Astrocyte (in vitro differentiated cells and primary cell): ENCODE data around the gene PDE3B. TPM values are rescaled to one million over a fixed set of nuclear protein-coding genes. Genes with fewer than 3 reads are reported as not detected.
"Not testable (repeated sequence)": the region's sequence is repeated elsewhere in the genome, so short reads cannot be mapped to it uniquely, and the experiment has no call there.

Source experiments
- DNase-seq: peaks from one replicate; pipeline ENCODE4 v3.0.0-alpha.2; 2010; ENCODE audit warnings: low read depth
- FAIRE-seq: peaks from 2 replicates; lab custom pipeline; 2011; peaks lifted over from hg19 to GRCh38; lab: Jason Lieb, UNC
- H2AFZ ChIP-seq: 2 replicates; pipeline ENCODE4 v1.6.0; 2012; ENCODE audit warnings: low read depth, low read length, inconsistent platforms
- H3K27ac ChIP-seq: 2 replicates; pipeline ENCODE4 v1.5.1; 2011; ENCODE audit warnings: low read depth, low read length, inconsistent platforms
- H3K27me3 ChIP-seq: 2 replicates; pipeline ENCODE4 v1.6.0; 2011; ENCODE audit warnings: low read length, inconsistent platforms; ENCODE audit not compliant: insufficient read depth
- H3K36me3 ChIP-seq: 2 replicates; pipeline ENCODE4 v1.5.1; 2011; ENCODE audit warnings: low read length, inconsistent platforms; ENCODE audit not compliant: insufficient read depth
- H3K4me1 ChIP-seq: 2 replicates; pipeline ENCODE4 v1.5.1; 2011; ENCODE audit warnings: low read length, inconsistent platforms; ENCODE audit not compliant: insufficient read depth
- H3K4me2 ChIP-seq: 2 replicates; pipeline ENCODE4 v1.6.0; 2012; ENCODE audit warnings: low read length, inconsistent platforms
- H3K4me3 ChIP-seq: 2 replicates; pipeline ENCODE4 v1.5.1; 2011; ENCODE audit warnings: low read depth, mild to moderate bottlenecking, low read length, inconsistent platforms; ENCODE audit not compliant: insufficient read depth
- H3K79me2 ChIP-seq: 2 replicates; pipeline ENCODE4 v1.6.0; 2012; ENCODE audit warnings: mild to moderate bottlenecking, low read length, inconsistent platforms; ENCODE audit not compliant: insufficient read depth
- H3K9ac ChIP-seq: 2 replicates; pipeline ENCODE4 v1.6.0; 2012; ENCODE audit warnings: mild to moderate bottlenecking, low read length, inconsistent platforms
- H3K9me3 ChIP-seq: 2 replicates; pipeline ENCODE4 v1.5.1; 2012; ENCODE audit warnings: low read depth, mild to moderate bottlenecking, low read length, inconsistent platforms; ENCODE audit not compliant: insufficient read depth
- H4K20me1 ChIP-seq: 2 replicates; pipeline ENCODE4 v1.6.0; 2012; ENCODE audit warnings: low read length, inconsistent platforms; ENCODE audit not compliant: insufficient read depth
- H3K27ac Mint-ChIP-seq: one replicate; pipeline ENCODE4 v1.8.0; 2021; ENCODE audit warnings: mild to moderate bottlenecking, mixed read lengths; ENCODE audit not compliant: unreplicated experiment
- H3K27me3 Mint-ChIP-seq: one replicate; pipeline ENCODE4 v1.8.0; 2021; ENCODE audit warnings: low read depth, mixed read lengths; ENCODE audit not compliant: unreplicated experiment
- H3K36me3 Mint-ChIP-seq: one replicate; pipeline ENCODE4 v1.8.0; 2021; ENCODE audit warnings: low read depth, mixed read lengths; ENCODE audit not compliant: unreplicated experiment
- H3K4me1 Mint-ChIP-seq: one replicate; pipeline ENCODE4 v1.8.0; 2021; ENCODE audit warnings: low read depth, mixed read lengths; ENCODE audit not compliant: unreplicated experiment
- H3K4me3 Mint-ChIP-seq: one replicate; pipeline ENCODE4 v1.8.0; 2021; ENCODE audit warnings: mild to moderate bottlenecking, moderate library complexity, mixed read lengths; ENCODE audit not compliant: unreplicated experiment
- H3K9me3 Mint-ChIP-seq: one replicate; pipeline ENCODE4 v1.8.0; 2021; ENCODE audit warnings: mild to moderate bottlenecking, mixed read lengths; ENCODE audit not compliant: unreplicated experiment
- EZH2 ChIP-seq: IDR thresholded peaks from 2 replicates; pipeline ENCODE4 v1.6.1; 2012; ENCODE audit warnings: mild to moderate bottlenecking, low read length, inconsistent platforms; ENCODE audit not compliant: insufficient read depth
- total RNA-seq: library from RNA; stranded (reverse); gene quantifications from 2 replicates; pipeline ENCODE4 v1.2.1, GENCODE V29; 2021
- TF ChIP-seq, protein P1 (sequence below): IDR thresholded peaks from 2 replicates; pipeline ENCODE4 v1.5.1; 2011; ENCODE audit warnings: low read depth, mild to moderate bottlenecking, inconsistent platforms, low read length, moderate library complexity; ENCODE audit not compliant: insufficient read depth

Gene PDE3B
- total RNA-seq, 1 donor from 2014 or later: 2.9 TPM

GRCh38 chr11:14784230-14784629 lies 140.6 kb downstream of the PDE3B start:
- no peak overlapping the region for H2AFZ ChIP-seq
- DNase-seq: no peak
- no peaks in the 10 kb centered on the region for H3K9me3 ChIP-seq
- H3K4me2 ChIP-seq: no peak overlapping the region
- no peak overlapping the region for H3K4me3 Mint-ChIP-seq
- H3K9ac ChIP-seq: no peak overlapping the region
- TF ChIP-seq EZH2: no peak
- TF ChIP-seq, protein P1, sequence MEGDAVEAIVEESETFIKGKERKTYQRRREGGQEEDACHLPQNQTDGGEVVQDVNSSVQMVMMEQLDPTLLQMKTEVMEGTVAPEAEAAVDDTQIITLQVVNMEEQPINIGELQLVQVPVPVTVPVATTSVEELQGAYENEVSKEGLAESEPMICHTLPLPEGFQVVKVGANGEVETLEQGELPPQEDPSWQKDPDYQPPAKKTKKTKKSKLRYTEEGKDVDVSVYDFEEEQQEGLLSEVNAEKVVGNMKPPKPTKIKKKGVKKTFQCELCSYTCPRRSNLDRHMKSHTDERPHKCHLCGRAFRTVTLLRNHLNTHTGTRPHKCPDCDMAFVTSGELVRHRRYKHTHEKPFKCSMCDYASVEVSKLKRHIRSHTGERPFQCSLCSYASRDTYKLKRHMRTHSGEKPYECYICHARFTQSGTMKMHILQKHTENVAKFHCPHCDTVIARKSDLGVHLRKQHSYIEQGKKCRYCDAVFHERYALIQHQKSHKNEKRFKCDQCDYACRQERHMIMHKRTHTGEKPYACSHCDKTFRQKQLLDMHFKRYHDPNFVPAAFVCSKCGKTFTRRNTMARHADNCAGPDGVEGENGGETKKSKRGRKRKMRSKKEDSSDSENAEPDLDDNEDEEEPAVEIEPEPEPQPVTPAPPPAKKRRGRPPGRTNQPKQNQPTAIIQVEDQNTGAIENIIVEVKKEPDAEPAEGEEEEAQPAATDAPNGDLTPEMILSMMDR: no peak
- H4K20me1 ChIP-seq: no peaks in the 10 kb centered on the region
- H3K27me3 Mint-ChIP-seq: no peaks in the 10 kb centered on the region
- H3K4me1 Mint-ChIP-seq: no peaks in the 10 kb centered on the region
- H3K4me1 ChIP-seq: no peaks in the 10 kb centered on the region
- H3K27ac Mint-ChIP-seq: no peak overlapping the region
- H3K36me3 ChIP-seq: no peaks in the 10 kb centered on the region
- peaks cover 8% of the 10 kb centered on the region for H3K9me3 Mint-ChIP-seq
- no peak for FAIRE-seq
- H3K27me3 ChIP-seq: no peaks in the 10 kb centered on the region
- no peaks in the 10 kb centered on the region for H3K79me2 ChIP-seq
- H3K4me3 ChIP-seq: no peak overlapping the region
- H3K36me3 Mint-ChIP-seq: peaks cover 2% of the 10 kb centered on the region
- H3K27ac ChIP-seq: no peak overlapping the region

GRCh38 chr11:14789879-14790484 lies 146.4 kb downstream of the PDE3B start:
- FAIRE-seq (no peak), DNase-seq (no peak)
- Mint-ChIP-seq H3K36me3 (no peaks in the 10 kb centered on the region), H3K4me3 (no peak overlapping the region), H3K9me3 (no peaks in the 10 kb centered on the region), H3K4me1 (no peaks in the 10 kb centered on the region), H3K27ac (no peak overlapping the region), H3K27me3 (no peaks in the 10 kb centered on the region)
- TF ChIP-seq, protein P1: peak; percentile 39
- no peak for TF ChIP-seq EZH2
- no peak overlapping the region for H2AFZ ChIP-seq
- no peaks in the 10 kb centered on the region for H3K4me1 ChIP-seq
- H3K79me2 ChIP-seq: no peaks in the 10 kb centered on the region
- no peak overlapping the region for H3K9ac ChIP-seq
- H3K4me2 ChIP-seq: no peak overlapping the region
- H3K4me3 ChIP-seq: no peak overlapping the region
- H3K27me3 ChIP-seq: no peaks in the 10 kb centered on the region
- no peaks in the 10 kb centered on the region for H4K20me1 ChIP-seq
- no peaks in the 10 kb centered on the region for H3K9me3 ChIP-seq
- no peaks in the 10 kb centered on the region for H3K36me3 ChIP-seq
- no peak overlapping the region for H3K27ac ChIP-seq

DNA sequence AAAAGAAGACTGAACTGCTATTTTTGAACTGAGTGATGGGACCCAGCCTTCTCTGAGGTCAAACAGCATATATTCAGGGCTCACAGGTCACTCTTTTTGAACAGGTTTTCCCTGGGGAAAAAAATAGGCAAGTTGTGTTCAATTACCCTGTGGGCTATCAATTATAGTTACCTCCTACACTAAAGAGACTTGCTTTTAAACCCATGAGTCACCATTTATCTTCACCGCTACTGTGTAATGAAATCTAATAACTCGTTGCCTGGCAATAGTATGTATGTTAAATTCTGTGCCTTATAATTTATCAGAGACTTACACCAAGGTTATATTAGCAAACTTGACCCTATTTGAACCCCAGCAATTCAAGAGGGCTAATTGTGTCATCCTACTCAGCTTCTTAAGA lies 149.9 kb downstream of the PDE3B start:
- Histone ChIP-seq H3K4me3 (no peak overlapping the region), H3K36me3 (no peaks in the 10 kb centered on the region), H3K9me3 (no peaks in the 10 kb centered on the region), H4K20me1 (no peaks in the 10 kb centered on the region), H2AFZ (no peak overlapping the region), H3K9ac (no peak overlapping the region), H3K27ac (no peak overlapping the region), H3K4me1 (no peaks in the 10 kb centered on the region), H3K27me3 (no peaks in the 10 kb centered on the region), H3K79me2 (no peaks in the 10 kb centered on the region), H3K4me2 (no peak overlapping the region)
- H3K4me3 Mint-ChIP-seq: no peak overlapping the region
- TF ChIP-seq, protein P1: no peak
- no peak for TF ChIP-seq EZH2
- H3K36me3 Mint-ChIP-seq: no peaks in the 10 kb centered on the region
- H3K4me1 Mint-ChIP-seq: no peaks in the 10 kb centered on the region
- peak; percentile 10 for DNase-seq
- FAIRE-seq: no peak
- no peaks in the 10 kb centered on the region for H3K27me3 Mint-ChIP-seq
- H3K27ac Mint-ChIP-seq: no peak overlapping the region
- H3K9me3 Mint-ChIP-seq: no peaks in the 10 kb centered on the region

- not testable (repeated sequence) for H3K9me3 Mint-ChIP-seq, H3K27ac ChIP-seq, FAIRE-seq, H3K27me3 ChIP-seq, H3K4me3 Mint-ChIP-seq, H2AFZ ChIP-seq, H3K4me1 ChIP-seq, H3K36me3 Mint-ChIP-seq, H3K9ac ChIP-seq, H4K20me1 ChIP-seq, H3K4me1 Mint-ChIP-seq, H3K36me3 ChIP-seq, DNase-seq, H3K27ac Mint-ChIP-seq, H3K9me3 ChIP-seq, H3K4me2 ChIP-seq, H3K27me3 Mint-ChIP-seq, H3K4me3 ChIP-seq, H3K79me2 ChIP-seq
These were observed 152.4 kb downstream of the PDE3B start for GRCh38 chr11:14796028-14796427.
